ENCODE results near the gene MGLL. TPM values are rescaled to one million over a fixed set of nuclear protein-coding genes. Genes with fewer than 3 reads are reported as not detected.

MGLL gene
- total RNA-seq, 1 experiment from 2014 or later, result 2.1 TPM

- no TSS peak for BruUV-seq (replicated peaks)
- ChIA-PET POLR2A (no interaction called here), CTCF (interaction anchor here (0.5 kb wide), 1 partner anchor 63 kb away, joined by 5 read pairs; no protein-coding TSS in a partner anchor)
- H3K27ac ChIP-seq (ENCODE audit: low read length), result no peak overlapping the region
- DNase-seq (ENCODE audit: low read depth, low spot score) (no peak), ATAC-seq (no peak)
- in situ Hi-C loops (cut with HindIII; ENCODE audit: low pct_unique_long_range_greater_than_20kb, low sequenced_read_pairs) (no loop called here), intact Hi-C loops (cut with micrococcal nuclease; ENCODE audit: unreplicated experiment) (no loop called here)
- no peaks in the 10 kb centered on the region for H3K9me3 ChIP-seq (ENCODE audit: control insufficient read depth, insufficient read depth, low read depth, low read length)
- H3K27me3 ChIP-seq (ENCODE audit: control insufficient read depth, insufficient read depth, low read length), result peaks cover 2% of the 10 kb centered on the region; the same call in 1 of the 2 replicates
- H3K4me1 ChIP-seq (ENCODE audit: control insufficient read depth, insufficient read depth, low read length), result no peaks in the 10 kb centered on the region
- H3K36me3 ChIP-seq (ENCODE audit: control insufficient read depth, insufficient read depth, low read length), result no peaks in the 10 kb centered on the region
- no peak overlapping the region for H3K4me3 ChIP-seq (ENCODE audit: low read depth in 2 of 2, low read length in 2 of 2)
- TF ChIP-seq TCF7L2 (IDR thresholded peaks at IDR 0.05; ENCODE audit: low read depth, low read length) (no peak), SIN3A (IDR thresholded peaks at IDR 0.05; ENCODE audit: borderline replicate concordance, insufficient read depth, low read depth, low read length) (no peak)
- TF ChIP-seq, protein P1, sequence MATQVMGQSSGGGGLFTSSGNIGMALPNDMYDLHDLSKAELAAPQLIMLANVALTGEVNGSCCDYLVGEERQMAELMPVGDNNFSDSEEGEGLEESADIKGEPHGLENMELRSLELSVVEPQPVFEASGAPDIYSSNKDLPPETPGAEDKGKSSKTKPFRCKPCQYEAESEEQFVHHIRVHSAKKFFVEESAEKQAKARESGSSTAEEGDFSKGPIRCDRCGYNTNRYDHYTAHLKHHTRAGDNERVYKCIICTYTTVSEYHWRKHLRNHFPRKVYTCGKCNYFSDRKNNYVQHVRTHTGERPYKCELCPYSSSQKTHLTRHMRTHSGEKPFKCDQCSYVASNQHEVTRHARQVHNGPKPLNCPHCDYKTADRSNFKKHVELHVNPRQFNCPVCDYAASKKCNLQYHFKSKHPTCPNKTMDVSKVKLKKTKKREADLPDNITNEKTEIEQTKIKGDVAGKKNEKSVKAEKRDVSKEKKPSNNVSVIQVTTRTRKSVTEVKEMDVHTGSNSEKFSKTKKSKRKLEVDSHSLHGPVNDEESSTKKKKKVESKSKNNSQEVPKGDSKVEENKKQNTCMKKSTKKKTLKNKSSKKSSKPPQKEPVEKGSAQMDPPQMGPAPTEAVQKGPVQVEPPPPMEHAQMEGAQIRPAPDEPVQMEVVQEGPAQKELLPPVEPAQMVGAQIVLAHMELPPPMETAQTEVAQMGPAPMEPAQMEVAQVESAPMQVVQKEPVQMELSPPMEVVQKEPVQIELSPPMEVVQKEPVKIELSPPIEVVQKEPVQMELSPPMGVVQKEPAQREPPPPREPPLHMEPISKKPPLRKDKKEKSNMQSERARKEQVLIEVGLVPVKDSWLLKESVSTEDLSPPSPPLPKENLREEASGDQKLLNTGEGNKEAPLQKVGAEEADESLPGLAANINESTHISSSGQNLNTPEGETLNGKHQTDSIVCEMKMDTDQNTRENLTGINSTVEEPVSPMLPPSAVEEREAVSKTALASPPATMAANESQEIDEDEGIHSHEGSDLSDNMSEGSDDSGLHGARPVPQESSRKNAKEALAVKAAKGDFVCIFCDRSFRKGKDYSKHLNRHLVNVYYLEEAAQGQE (IDR thresholded peaks at IDR 0.05; ENCODE audit: insufficient read depth in 1 of 2, low read depth in 2 of 2, low read length in 1 of 2), result no peak
Observed at GRCh38 chr3:127720985-127721935, 101.1 kb downstream of the MGLL start.

DNA sequence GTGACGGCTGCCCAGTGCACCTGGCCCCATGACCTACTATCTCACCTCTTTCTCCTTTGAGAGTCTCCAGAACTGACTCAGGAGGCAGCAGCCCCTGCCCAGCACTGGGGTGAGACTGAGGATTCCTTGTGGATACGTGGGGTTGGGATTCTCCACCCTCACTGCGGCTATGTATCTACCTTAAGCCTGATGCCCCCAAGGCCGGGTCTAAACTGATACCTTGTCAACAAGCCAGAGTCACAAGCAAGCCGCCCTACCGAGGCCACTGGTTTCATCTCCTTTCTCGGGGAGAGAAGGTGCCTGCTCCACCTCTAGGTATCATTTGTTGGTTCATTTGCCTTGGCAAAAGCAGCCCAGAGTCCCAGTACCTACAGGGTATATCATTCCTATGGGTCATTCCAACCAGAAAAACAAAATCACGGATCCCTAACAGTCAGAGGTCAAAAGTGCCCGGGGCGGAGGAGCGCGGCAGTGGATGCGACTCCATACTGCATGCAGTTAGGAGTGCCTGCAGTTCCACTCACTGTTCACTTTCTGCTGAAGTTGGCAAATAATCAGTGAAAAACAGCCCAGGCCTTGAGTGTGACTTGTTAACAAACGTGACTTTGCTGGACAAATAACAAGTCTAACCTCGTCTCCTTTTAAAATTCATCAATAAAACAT, 102.0 kb downstream of the MGLL start:
- Histone ChIP-seq H3K9me3 (ENCODE audit: control insufficient read depth, insufficient read depth, low read depth, low read length) (no peaks in the 10 kb centered on the region), H3K27ac (ENCODE audit: low read length) (no peak overlapping the region), H3K4me3 (ENCODE audit: low read depth in 2 of 2, low read length in 2 of 2) (no peak overlapping the region), H3K36me3 (ENCODE audit: control insufficient read depth, insufficient read depth, low read length) (no peaks in the 10 kb centered on the region), H3K27me3 (ENCODE audit: control insufficient read depth, insufficient read depth, low read length) (peaks cover 7% of the 10 kb centered on the region; the same call in 1 of the 2 replicates), H3K4me1 (ENCODE audit: control insufficient read depth, insufficient read depth, low read length) (no peaks in the 10 kb centered on the region)
- intact Hi-C loops (cut with micrococcal nuclease; ENCODE audit: unreplicated experiment) (no loop called here), in situ Hi-C loops (cut with HindIII; ENCODE audit: low pct_unique_long_range_greater_than_20kb, low sequenced_read_pairs) (no loop called here)
- TF ChIP-seq TCF7L2 (IDR thresholded peaks at IDR 0.05; ENCODE audit: low read depth, low read length) (no peak), SIN3A (IDR thresholded peaks at IDR 0.05; ENCODE audit: borderline replicate concordance, insufficient read depth, low read depth, low read length) (no peak), POLR2AphosphoS5 (IDR thresholded peaks at IDR 0.05; ENCODE audit: low read depth, low read length) (no peak)
- TF ChIP-seq, protein P1 (IDR thresholded peaks at IDR 0.05; ENCODE audit: insufficient read depth in 1 of 2, low read depth in 2 of 2, low read length in 1 of 2), result no peak
- TF ChIP-seq, protein P2, sequence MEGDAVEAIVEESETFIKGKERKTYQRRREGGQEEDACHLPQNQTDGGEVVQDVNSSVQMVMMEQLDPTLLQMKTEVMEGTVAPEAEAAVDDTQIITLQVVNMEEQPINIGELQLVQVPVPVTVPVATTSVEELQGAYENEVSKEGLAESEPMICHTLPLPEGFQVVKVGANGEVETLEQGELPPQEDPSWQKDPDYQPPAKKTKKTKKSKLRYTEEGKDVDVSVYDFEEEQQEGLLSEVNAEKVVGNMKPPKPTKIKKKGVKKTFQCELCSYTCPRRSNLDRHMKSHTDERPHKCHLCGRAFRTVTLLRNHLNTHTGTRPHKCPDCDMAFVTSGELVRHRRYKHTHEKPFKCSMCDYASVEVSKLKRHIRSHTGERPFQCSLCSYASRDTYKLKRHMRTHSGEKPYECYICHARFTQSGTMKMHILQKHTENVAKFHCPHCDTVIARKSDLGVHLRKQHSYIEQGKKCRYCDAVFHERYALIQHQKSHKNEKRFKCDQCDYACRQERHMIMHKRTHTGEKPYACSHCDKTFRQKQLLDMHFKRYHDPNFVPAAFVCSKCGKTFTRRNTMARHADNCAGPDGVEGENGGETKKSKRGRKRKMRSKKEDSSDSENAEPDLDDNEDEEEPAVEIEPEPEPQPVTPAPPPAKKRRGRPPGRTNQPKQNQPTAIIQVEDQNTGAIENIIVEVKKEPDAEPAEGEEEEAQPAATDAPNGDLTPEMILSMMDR (IDR thresholded peaks at IDR 0.05), result no peak
- no TSS peak for BruUV-seq (replicated peaks)
- CTCF ChIA-PET, result no interaction called here
- no peak for DNase-seq (ENCODE audit: low read depth, low spot score)
- ATAC-seq, result no peak
- POLR2A ChIA-PET, result no interaction called here
